PC-3 (cell line): ENCODE data around the gene PRDM2. TPM values are rescaled to one million over a fixed set of nuclear protein-coding genes. Genes with fewer than 3 reads are reported as not detected.

Experiments used
- ATAC-seq: fragments of 200-7000 bp; cut with Tn5 transposase; 2 replicates; pipeline ENCODE4 v1.9.1; 2020; ENCODE audit warnings: mild to moderate bottlenecking, moderate library complexity
- BruUV-seq: library from RNA; stranded (reverse); fragments of 400-500 nt; replicated peaks from 2 replicates; lab custom pipeline; 2021; lab: Mats Ljungman, UMichigan
- CTCF ChIA-PET: fragments of 300-600 bp; sonication (Branson Sonifier 250); formaldehyde crosslinking; loops from one replicate; lab custom pipeline; 2022; ENCODE audit warnings: antibody characterized with exemption; lab: Charles Lee
- POLR2A ChIA-PET: fragments of 300-600 bp; sonication (Branson Sonifier 250); formaldehyde crosslinking; loops from one replicate; lab custom pipeline; 2022; ENCODE audit warnings: antibody characterized with exemption; ENCODE audit not compliant: unreplicated experiment; lab: Charles Lee
- DNase-seq: peaks from one replicate; pipeline ENCODE4 v3.0.0-alpha.2; 2015
- H2AFZ ChIP-seq: fragments of 300-600 bp; sonication (generic); 2 replicates; pipeline ENCODE4 v1.6.0; 2016; ENCODE audit warnings: antibody characterized with exemption, low read length
- H3F3A ChIP-seq: fragments of 300-600 bp; sonication (generic); one replicate; pipeline ENCODE4 v1.6.0; 2017; ENCODE audit warnings: antibody characterized with exemption, low read length, control low read depth, mild to moderate bottlenecking; ENCODE audit not compliant: unreplicated experiment
- H3K27ac ChIP-seq: fragments of 300-600 bp; sonication (generic); 2 replicates; pipeline ENCODE4 v1.5.1; 2016; ENCODE audit warnings: mild to moderate bottlenecking, low read length
- H3K27me3 ChIP-seq: fragments of 300-600 bp; sonication (generic); 2 replicates; pipeline ENCODE4 v1.6.1; 2016; ENCODE audit warnings: low read length, mixed read lengths
- H3K36me3 ChIP-seq: fragments of 300-600 bp; sonication (generic); 2 replicates; pipeline ENCODE4 v1.6.1; 2016; ENCODE audit warnings: low read depth, mixed run types, low read length, mixed read lengths
- H3K4me1 ChIP-seq: fragments of 300-600 bp; sonication (generic); 2 replicates; pipeline ENCODE4 v1.5.1; 2016; ENCODE audit warnings: low read length; ENCODE audit not compliant: insufficient read depth
- H3K4me2 ChIP-seq: fragments of 300-600 bp; sonication (generic); 2 replicates; pipeline ENCODE4 v1.6.0; 2016; ENCODE audit warnings: low read length
- H3K4me3 ChIP-seq: fragments of 300-600 bp; sonication (generic); 2 replicates; pipeline ENCODE4 v1.5.1; 2016; ENCODE audit warnings: mild to moderate bottlenecking, low read length, mixed read lengths
- H3K79me2 ChIP-seq: fragments of 300-600 bp; sonication (generic); 2 replicates; pipeline ENCODE4 v1.6.1; 2017; ENCODE audit warnings: low read length, mixed read lengths
- H3K9ac ChIP-seq: fragments of 300-600 bp; sonication (generic); 2 replicates; pipeline ENCODE4 v1.6.0; 2016; ENCODE audit warnings: mild to moderate bottlenecking, low read length
- H3K9me2 ChIP-seq: fragments of 300-600 bp; sonication (generic); replicated peaks from 2 replicates; pipeline ENCODE4 v1.6.1; 2016; ENCODE audit warnings: mixed run types, low read length, mixed read lengths
- H3K9me3 ChIP-seq: fragments of 300-600 bp; sonication (generic); 2 replicates; pipeline ENCODE4 v1.6.1; 2016; ENCODE audit warnings: low read length, mixed read lengths
- H4K20me1 ChIP-seq: fragments of 300-600 bp; sonication (generic); 2 replicates; pipeline ENCODE4 v1.6.1; 2016; ENCODE audit warnings: low read length, mixed read lengths
- EZH2 ChIP-seq: fragments of 300-600 bp; sonication (generic); IDR thresholded peaks from one replicate; pipeline ENCODE4 v1.6.1; 2017; ENCODE audit warnings: antibody characterized with exemption, mild to moderate bottlenecking, low read length; ENCODE audit not compliant: unreplicated experiment
- EZH2phosphoT487 ChIP-seq: fragments of 300-600 bp; sonication (generic); IDR thresholded peaks from 2 replicates; pipeline ENCODE4 v1.6.1; 2018; ENCODE audit warnings: mild to moderate bottlenecking, antibody characterized with exemption, low read length, borderline replicate concordance
- intact Hi-C: fragments of 100-400 bp; cut with micrococcal nuclease; formaldehyde crosslinking; loops from 2 replicates; pipeline ENCODE4 v1.9.0; 2023
- total RNA-seq: library from RNA; depleted of rRNA; stranded (reverse); fragments of >200 nt; gene quantifications from 2 replicates; pipeline ENCODE4 v1.2.3, GENCODE V29; 2014
- TF ChIP-seq, protein P1 (sequence below): fragments of 300-600 bp; sonication (generic); conservative IDR thresholded peaks from 2 replicates; pipeline ENCODE4 v1.5.1; 2017; ENCODE audit warnings: antibody characterized with exemption, low read depth, mild to moderate bottlenecking, low read length

PRDM2 gene
- total RNA-seq, 1 experiment from 2014 or later: 9.4 TPM

DNA sequence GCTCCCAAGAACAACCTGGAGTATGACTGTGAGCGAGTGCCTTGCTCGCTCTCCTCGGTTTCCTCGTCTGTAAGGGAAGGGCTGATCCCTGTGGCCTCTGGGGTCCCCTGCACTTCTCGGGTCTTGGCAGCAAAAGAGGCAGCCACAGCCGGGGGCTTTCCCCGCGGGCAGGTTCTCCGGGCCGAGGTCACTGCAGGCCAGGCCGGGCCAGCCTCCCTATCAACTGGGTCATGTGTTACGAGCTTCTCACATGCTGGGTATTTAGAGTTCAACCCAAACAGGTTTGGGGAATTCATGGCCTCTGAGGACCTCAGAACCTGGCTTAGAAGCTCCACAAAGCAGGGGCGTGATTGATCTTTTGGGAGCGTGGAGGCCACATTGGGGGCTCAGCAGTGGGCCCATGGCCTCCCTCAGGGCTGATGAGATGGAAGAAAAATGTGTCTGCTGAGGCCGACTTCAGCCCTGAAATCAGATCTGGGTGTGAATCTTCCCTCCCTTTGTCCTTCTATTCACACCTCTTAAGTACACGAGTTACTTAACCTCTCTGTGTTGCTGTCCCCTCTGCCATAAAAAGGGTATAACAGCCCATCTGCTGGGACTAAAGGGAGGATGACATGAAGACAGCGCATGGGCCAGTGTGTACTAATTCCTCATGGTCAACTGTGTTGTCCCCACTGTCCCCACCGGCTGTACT is 103.7 kb downstream of the PRDM2 start:
- no peak overlapping the region for H3K4me3 ChIP-seq
- H4K20me1 ChIP-seq: no peaks in the 10 kb centered on the region
- no peak for TF ChIP-seq EZH2
- TF ChIP-seq EZH2phosphoT487: no peak
- TF ChIP-seq, protein P1, sequence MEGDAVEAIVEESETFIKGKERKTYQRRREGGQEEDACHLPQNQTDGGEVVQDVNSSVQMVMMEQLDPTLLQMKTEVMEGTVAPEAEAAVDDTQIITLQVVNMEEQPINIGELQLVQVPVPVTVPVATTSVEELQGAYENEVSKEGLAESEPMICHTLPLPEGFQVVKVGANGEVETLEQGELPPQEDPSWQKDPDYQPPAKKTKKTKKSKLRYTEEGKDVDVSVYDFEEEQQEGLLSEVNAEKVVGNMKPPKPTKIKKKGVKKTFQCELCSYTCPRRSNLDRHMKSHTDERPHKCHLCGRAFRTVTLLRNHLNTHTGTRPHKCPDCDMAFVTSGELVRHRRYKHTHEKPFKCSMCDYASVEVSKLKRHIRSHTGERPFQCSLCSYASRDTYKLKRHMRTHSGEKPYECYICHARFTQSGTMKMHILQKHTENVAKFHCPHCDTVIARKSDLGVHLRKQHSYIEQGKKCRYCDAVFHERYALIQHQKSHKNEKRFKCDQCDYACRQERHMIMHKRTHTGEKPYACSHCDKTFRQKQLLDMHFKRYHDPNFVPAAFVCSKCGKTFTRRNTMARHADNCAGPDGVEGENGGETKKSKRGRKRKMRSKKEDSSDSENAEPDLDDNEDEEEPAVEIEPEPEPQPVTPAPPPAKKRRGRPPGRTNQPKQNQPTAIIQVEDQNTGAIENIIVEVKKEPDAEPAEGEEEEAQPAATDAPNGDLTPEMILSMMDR: no peak
- H3K4me1 ChIP-seq: peaks cover 13% of the 10 kb centered on the region
- no peaks in the 10 kb centered on the region for H3K9me2 ChIP-seq
- H3F3A ChIP-seq: no peaks in the 10 kb centered on the region
- no peaks in the 10 kb centered on the region for H3K9me3 ChIP-seq
- no peak overlapping the region for H3K27ac ChIP-seq
- intact Hi-C loops: no loop called here
- H3K79me2 ChIP-seq: no peaks in the 10 kb centered on the region
- H3K9ac ChIP-seq: no peak overlapping the region
- BruUV-seq: no TSS peak
- no peaks in the 10 kb centered on the region for H3K27me3 ChIP-seq
- ChIA-PET POLR2A (no interaction called here), CTCF (no interaction called here)
- H3K36me3 ChIP-seq: no peaks in the 10 kb centered on the region
- no peak for ATAC-seq
- DNase-seq: no peak
- no peak overlapping the region for H3K4me2 ChIP-seq
- no peak overlapping the region for H2AFZ ChIP-seq

DNA sequence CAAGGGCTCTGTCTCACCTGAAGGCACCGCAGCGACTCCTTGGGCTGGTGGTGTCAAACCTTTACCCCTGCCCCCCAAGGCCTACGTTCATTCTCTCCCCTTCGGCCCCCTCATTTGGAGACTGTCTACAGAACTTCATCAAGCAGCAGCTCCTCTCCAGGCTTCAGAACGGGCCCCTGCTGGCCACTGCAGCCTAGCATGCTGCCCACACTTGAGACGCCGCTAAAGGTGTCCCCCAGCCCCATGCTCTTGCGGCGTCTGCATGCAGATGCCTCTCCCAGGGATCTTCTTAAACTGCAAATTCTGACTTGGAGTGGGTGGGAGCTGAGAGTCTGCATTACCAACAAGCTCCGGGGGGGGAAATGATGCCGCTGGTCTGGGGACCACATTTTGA is 104.2 kb downstream of the PRDM2 start:
- ChIA-PET POLR2A (no interaction called here), CTCF (no interaction called here)
- no peaks in the 10 kb centered on the region for H3K9me2 ChIP-seq
- no peaks in the 10 kb centered on the region for H3K36me3 ChIP-seq
- H3K4me3 ChIP-seq: no peak overlapping the region
- no TSS peak for BruUV-seq
- no peak overlapping the region for H3K27ac ChIP-seq
- H3K79me2 ChIP-seq: no peaks in the 10 kb centered on the region
- peaks cover 9% of the 10 kb centered on the region for H3K4me1 ChIP-seq
- H3F3A ChIP-seq: no peaks in the 10 kb centered on the region
- no peak for ATAC-seq
- H3K9me3 ChIP-seq: no peaks in the 10 kb centered on the region
- intact Hi-C loops: no loop called here
- no peak for DNase-seq
- no peaks in the 10 kb centered on the region for H4K20me1 ChIP-seq
- no peak overlapping the region for H2AFZ ChIP-seq
- no peak overlapping the region for H3K4me2 ChIP-seq
- no peak overlapping the region for H3K9ac ChIP-seq
- TF ChIP-seq EZH2: no peak
- TF ChIP-seq, protein P1: no peak
- TF ChIP-seq EZH2phosphoT487: no peak
- H3K27me3 ChIP-seq: no peaks in the 10 kb centered on the region

DNA sequence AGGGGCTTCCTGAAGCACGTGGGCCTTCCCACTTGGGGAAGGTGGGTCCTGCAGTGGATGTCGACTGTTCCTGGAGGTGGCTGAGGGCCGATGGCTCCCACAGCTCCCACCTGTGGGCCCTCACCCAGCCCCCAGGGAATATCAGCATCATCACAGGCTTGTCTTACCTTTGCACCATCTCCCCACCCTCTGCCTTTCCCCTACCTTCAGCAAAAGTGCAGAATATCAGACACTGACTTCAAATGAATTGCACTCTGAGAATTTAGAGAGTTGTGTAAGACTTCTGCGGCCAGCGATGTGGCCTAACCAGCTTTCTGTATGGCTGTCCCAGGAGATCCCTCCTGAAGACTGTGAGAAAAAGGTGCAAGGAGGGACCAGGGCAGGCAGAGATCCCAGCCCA is 105.4 kb downstream of the PRDM2 start:
- Histone ChIP-seq H3K4me1 (no peaks in the 10 kb centered on the region), H3K4me2 (no peak overlapping the region), H3K9me2 (no peaks in the 10 kb centered on the region), H3K27ac (no peak overlapping the region), H3K4me3 (no peak overlapping the region), H4K20me1 (no peaks in the 10 kb centered on the region), H3F3A (no peaks in the 10 kb centered on the region), H3K27me3 (no peaks in the 10 kb centered on the region), H3K9me3 (no peaks in the 10 kb centered on the region), H3K79me2 (no peaks in the 10 kb centered on the region), H2AFZ (no peak overlapping the region), H3K36me3 (no peaks in the 10 kb centered on the region), H3K9ac (no peak overlapping the region)
- DNase-seq (no peak), ATAC-seq (no peak)
- BruUV-seq: no TSS peak
- TF ChIP-seq EZH2 (no peak), EZH2phosphoT487 (no peak)
- TF ChIP-seq, protein P1: no peak
- ChIA-PET CTCF (no interaction called here), POLR2A (no interaction called here)
- intact Hi-C loops: no loop called here
